Tibial artery (tissue), 4 donors: ENCODE data around the gene ZBTB40.

ENCODE experiments used
- DNase-seq, 2 donors: peaks; one replicate each; pipeline ENCODE4 v3.0.0-alpha.2; 2019
- H3K27ac ChIP-seq, 2 donors: fragments of 200-600 bp; sonication (generic) in 1 of 2; 1 replicate in 1 of 2; 2 replicates in 1 of 2; pipeline ENCODE4 v1.5.1; 2018 to 2019; ENCODE audit warnings: mild to moderate bottlenecking in 1 of 2
- H3K27me3 ChIP-seq, 2 donors: fragments of 200-600 bp; sonication (generic) in 1 of 2; one replicate each; pipeline versions ENCODE4 v1.5.1 to v1.6.0; 2016 to 2019
- H3K36me3 ChIP-seq, 3 donors: fragments of 200-600 bp; sonication (generic) in 2 of 3; one replicate each; pipeline ENCODE4 v1.5.1; 2016 to 2019; ENCODE audit warnings: mild to moderate bottlenecking in 2 of 3
- H3K4me1 ChIP-seq, 4 donors: fragments of 200-600 bp; sonication (generic) in 2 of 4; 1 replicate in 3 of 4; 2 replicates in 1 of 4; pipeline ENCODE4 v1.5.1; 2016 to 2019
- H3K4me3 ChIP-seq, 2 donors: fragments of 200-600 bp; sonication (generic) in 1 of 2; 1 replicate in 1 of 2; 2 replicates in 1 of 2; pipeline ENCODE4 v1.5.1; 2018 to 2019; ENCODE audit warnings: mild to moderate bottlenecking in 2 of 2
- H3K9me3 ChIP-seq, 3 donors: fragments of 200-600 bp; sonication (generic) in 1 of 3; one replicate each; pipeline ENCODE4 v1.5.1; 2016 to 2019
- CTCF ChIP-seq, 2 experiments: fragments of 200-600 bp in 1 of 2; fragments of 450-650 bp in 1 of 2; IDR thresholded peaks; one replicate each; pipeline ENCODE4 v1.5.1; 2017 to 2019; ENCODE audit warnings: antibody characterized with exemption in 2 of 2, mild to moderate bottlenecking in 1 of 2, moderate library complexity in 1 of 2
- intact Hi-C: fragments of 100-400 bp; cut with DNase I; formaldehyde crosslinking; loops from one replicate; pipeline ENCODE4 v1.15.0; 2023; ENCODE audit warnings: low total_unique reads

Gene ZBTB40

DNA sequence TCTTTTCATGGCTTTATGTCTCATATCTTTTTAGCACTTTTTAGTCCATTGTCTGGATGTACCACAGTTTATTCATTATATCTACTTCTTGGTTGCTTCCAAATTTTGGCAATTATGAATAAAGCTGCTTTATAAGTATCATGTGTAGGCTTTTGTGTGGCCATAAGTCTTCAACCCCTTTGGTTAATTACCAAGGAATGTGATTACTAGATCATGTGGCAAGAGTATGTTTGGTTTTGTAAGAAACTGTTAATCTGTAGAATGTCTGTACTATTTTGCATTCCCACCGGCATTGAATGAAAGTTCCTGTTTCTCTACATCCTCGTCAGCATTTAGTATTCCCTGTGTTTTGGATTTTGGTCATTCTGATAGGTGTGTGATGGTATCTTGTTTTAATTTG lies 31.5 kb downstream of the ZBTB40 start:
- intact Hi-C loops = no loop called here
- Histone ChIP-seq H3K27me3 (no peaks in the 10 kb centered on the region), H3K27ac (no peak overlapping the region), H3K4me1 (peaks cover 0 to 16% (median 4%) of the 10 kb centered on the region in 4 donors), H3K4me3 (no peak overlapping the region), H3K9me3 (no peaks in the 10 kb centered on the region), H3K36me3 (peaks cover 0 to 4% (median 0%) of the 10 kb centered on the region in 3 donors)
- no peak for TF ChIP-seq CTCF (IDR thresholded peaks at IDR 0.05)
- DNase-seq = no peak

- no peak for TF ChIP-seq CTCF (IDR thresholded peaks at IDR 0.05)
- peaks cover 0 to 2% (median under 1%) of the 10 kb centered on the region in 3 donors for H3K36me3 ChIP-seq
- H3K9me3 ChIP-seq = no peaks in the 10 kb centered on the region
- H3K27ac ChIP-seq = no peak overlapping the region
- H3K4me1 ChIP-seq = peaks cover 0 to 16% (median 4%) of the 10 kb centered on the region in 4 donors
- DNase-seq = no peak
- intact Hi-C loops = no loop called here
- no peak overlapping the region for H3K4me3 ChIP-seq
- H3K27me3 ChIP-seq = no peaks in the 10 kb centered on the region
These were observed 33.2 kb downstream of the ZBTB40 start for GRCh38 chr1:22484706-22485345.

DNA sequence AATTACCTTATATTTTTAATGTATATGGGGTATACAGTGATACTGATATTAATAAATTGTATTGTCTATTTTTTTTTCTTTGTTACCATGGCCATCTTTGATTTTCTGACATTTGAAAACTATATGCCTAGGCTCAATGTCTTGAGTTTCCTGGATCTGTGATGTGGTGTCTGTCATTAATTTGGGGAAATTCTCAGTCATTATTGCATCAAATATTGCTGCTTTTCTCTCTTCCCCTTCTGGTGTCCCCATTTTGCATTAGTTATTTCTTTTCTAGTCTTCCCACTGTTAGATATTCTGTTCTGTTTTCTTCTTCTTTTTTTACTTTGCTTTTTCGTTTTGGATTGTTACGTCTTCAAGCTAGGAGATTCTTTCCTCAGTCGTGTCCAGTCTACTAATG lies 33.8 kb downstream of the ZBTB40 start:
- Histone ChIP-seq H3K36me3 (peaks cover 0 to 8% (median 0%) of the 10 kb centered on the region in 3 donors), H3K4me3 (no peak overlapping the region), H3K4me1 (peaks cover 0 to 16% (median 4%) of the 10 kb centered on the region in 4 donors), H3K27me3 (no peaks in the 10 kb centered on the region), H3K27ac (no peak overlapping the region), H3K9me3 (no peaks in the 10 kb centered on the region)
- intact Hi-C loops = no loop called here
- DNase-seq = no peak
- TF ChIP-seq CTCF (IDR thresholded peaks at IDR 0.05) = no peak

DNA sequence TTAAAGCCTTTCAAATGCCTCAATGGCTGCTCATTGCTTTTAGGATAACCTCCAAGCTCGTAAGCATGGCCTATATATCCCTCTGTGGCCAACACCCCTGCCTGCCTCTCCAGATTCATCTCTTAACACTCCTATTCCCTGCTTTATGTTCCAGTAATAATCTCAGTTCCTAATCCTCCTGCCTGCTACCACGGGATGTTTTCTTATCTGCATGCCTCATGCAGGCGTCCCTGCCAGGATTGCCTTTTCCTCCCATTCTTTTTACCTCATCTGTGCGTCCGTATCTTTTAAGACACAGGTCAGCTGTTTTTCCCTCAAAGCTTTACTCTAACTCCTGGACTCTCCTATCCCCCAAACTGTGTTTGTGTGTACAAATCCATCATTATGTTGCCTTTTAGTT lies 36.1 kb downstream of the ZBTB40 start:
- Histone ChIP-seq H3K4me3 (no peak overlapping the region), H3K36me3 (peaks cover 0 to 26% (median 15%) of the 10 kb centered on the region in 3 donors), H3K27me3 (no peaks in the 10 kb centered on the region), H3K4me1 (peaks cover 0 to 16% (median 4%) of the 10 kb centered on the region in 4 donors), H3K27ac (no peak overlapping the region), H3K9me3 (no peaks in the 10 kb centered on the region)
- intact Hi-C loops = no loop called here
- TF ChIP-seq CTCF (IDR thresholded peaks at IDR 0.05) = no peak
- no peak for DNase-seq

- no peak for DNase-seq
These were observed 36.7 kb downstream of the ZBTB40 start for GRCh38 chr1:22488319-22488718.

More at GRCh38 chr1:22488319-22488718, 36.7 kb downstream of the ZBTB40 start:
- Histone ChIP-seq H3K9me3 (no peaks in the 10 kb centered on the region), H3K27me3 (no peaks in the 10 kb centered on the region), H3K27ac (no peak overlapping the region), H3K4me1 (peaks cover 0 to 16% (median 4%) of the 10 kb centered on the region in 4 donors), H3K4me3 (no peak overlapping the region), H3K36me3 (peaks cover 0 to 27% (median 15%) of the 10 kb centered on the region in 3 donors)
- intact Hi-C loops = no loop called here
- no peak for TF ChIP-seq CTCF (IDR thresholded peaks at IDR 0.05)
